HepG2 (cell line): ENCODE measurements around the gene KRT77. TPM values are rescaled to one million over a fixed set of nuclear protein-coding genes. Genes with fewer than 3 reads are reported as not detected.

Experiments
- ATAC-seq: fragments of 200-7000 bp; cut with Tn5 transposase; 3 replicates; pipeline ENCODE4 v1.9.1; 2020; ENCODE audit warnings: mild to moderate bottlenecking, moderate library complexity
- Bru-seq: library from RNA; stranded (reverse); fragments of 400-500 nt; gene quantifications from one replicate; lab custom pipeline; 2021; lab: Mats Ljungman, UMichigan
- BruChase-seq, 2 experiments: library from RNA; stranded (reverse); fragments of 400-500 nt; gene quantifications; one replicate each; lab custom pipeline; 2021; lab: Mats Ljungman, UMichigan
- BruUV-seq: library from RNA; stranded (reverse); fragments of 400-500 nt; replicated peaks from 2 replicates; lab custom pipeline; 2021; lab: Mats Ljungman, UMichigan
- CTCF ChIA-PET: fragments of 300-600 bp; formaldehyde crosslinking; extraction: SDS; loops from one replicate; lab custom pipeline; 2021; ENCODE audit warnings: low total read pairs, inconsistent platforms, low intra/inter-chr PET ratio; lab: Yijun Ruan, JAX
- POLR2A ChIA-PET: fragments of 350-600 bp; sonication (Branson Sonifier 250); formaldehyde crosslinking; loops from one replicate; lab custom pipeline; 2020; ENCODE audit warnings: antibody characterized with exemption, inconsistent platforms; lab: Yijun Ruan, JAX
- DNase-seq: peaks from one replicate; pipeline ENCODE4 v3.0.0-alpha.2; 2015; ENCODE audit warnings: low spot score
- FAIRE-seq: peaks from 3 replicates; lab custom pipeline; 2011; peaks lifted over from hg19 to GRCh38; lab: Jason Lieb, UNC
- H2AFZ ChIP-seq: one replicate; pipeline ENCODE4 v1.6.1; 2011; ENCODE audit warnings: low read length, inconsistent platforms
- H3K27ac ChIP-seq: fragments of 300-600 bp; 3 replicates; pipeline ENCODE4 v1.8.0; 2011; ENCODE audit warnings: mixed run types, mild to moderate bottlenecking, mixed read lengths, low read length, inconsistent platforms; ENCODE audit not compliant: insufficient read depth; ENCODE audit errors: extremely low read length
- H3K27me3 ChIP-seq, 2 experiments: fragments of 200-600 bp in 1 of 2; 2 replicates in 1 of 2; 3 replicates in 1 of 2; pipeline versions ENCODE4 v1.6.0 to v1.8.0; 2011; ENCODE audit warnings: low read length in 2 of 2, mild to moderate bottlenecking in 2 of 2, moderate library complexity in 2 of 2, inconsistent platforms in 1 of 2; ENCODE audit not compliant: insufficient read depth in 2 of 2, control insufficient read depth in 1 of 2
- H3K36me3 ChIP-seq, 2 experiments: fragments of 200-600 bp in 1 of 2; replicated peaks in 1 of 2; 2 replicates in 1 of 2; 3 replicates in 1 of 2; pipeline versions ENCODE4 v1.5.1 to v1.8.0; 2011; ENCODE audit warnings: low read length in 2 of 2, inconsistent platforms in 1 of 2; ENCODE audit not compliant: insufficient read depth in 2 of 2, control insufficient read depth in 1 of 2
- H3K4me1 ChIP-seq: 2 replicates; pipeline ENCODE4 v1.5.1; 2012; ENCODE audit warnings: low read length, inconsistent platforms; ENCODE audit not compliant: insufficient read depth
- H3K4me2 ChIP-seq: 2 replicates; pipeline ENCODE4 v1.6.0; 2011; ENCODE audit warnings: low read depth, low read length, inconsistent platforms
- H3K4me3 ChIP-seq, 3 experiments: fragments of 200-600 bp in 1 of 3; sonication (generic), shearing (Covaris generic) in 1 of 3; replicated peaks in 1 of 3; 2 replicates each; pipeline ENCODE4 v1.5.1; 2011 to 2016; ENCODE audit warnings: low read length in 3 of 3, inconsistent platforms in 2 of 3, low read depth in 2 of 3, mild to moderate bottlenecking in 2 of 3, control low read depth in 1 of 3, mixed read lengths in 1 of 3; ENCODE audit not compliant: insufficient read depth in 1 of 3
- H3K79me2 ChIP-seq: one replicate; pipeline ENCODE4 v1.6.1; 2011; ENCODE audit warnings: low read length, inconsistent platforms; ENCODE audit not compliant: insufficient read depth
- H3K9ac ChIP-seq: 2 replicates; pipeline ENCODE4 v1.6.0; 2011; ENCODE audit warnings: mild to moderate bottlenecking, low read depth, low read length, inconsistent platforms; ENCODE audit not compliant: insufficient read depth
- H3K9me3 ChIP-seq: 2 replicates; pipeline ENCODE4 v1.5.1; 2012; ENCODE audit warnings: mild to moderate bottlenecking, low read length
- H4K20me1 ChIP-seq: 2 replicates; pipeline ENCODE4 v1.6.0; 2011; ENCODE audit warnings: inconsistent platforms, mild to moderate bottlenecking, low read length, moderate library complexity; ENCODE audit not compliant: insufficient read depth
- DNMT3B ChIP-seq: conservative IDR thresholded peaks from 2 replicates; pipeline ENCODE4 v1.6.1; 2016; ENCODE audit warnings: missing biosample characterization, control low read depth
- HOMEZ ChIP-seq: IDR thresholded peaks from 2 replicates; pipeline ENCODE4 v1.6.1; 2016; ENCODE audit warnings: low read depth
- PATZ1 ChIP-seq: sonication (generic); formaldehyde crosslinking; IDR thresholded peaks from 2 replicates; pipeline ENCODE4 v1.4.0; 2020; ENCODE audit warnings: missing genetic modification reagents
- PHF21A ChIP-seq: sonication (generic); formaldehyde crosslinking; IDR thresholded peaks from 2 replicates; pipeline ENCODE4 v1.5.0; 2020; ENCODE audit warnings: mild to moderate bottlenecking, missing genetic modification reagents
- TARDBP ChIP-seq: sonication (generic); formaldehyde crosslinking; IDR thresholded peaks from 2 replicates; pipeline ENCODE4 v1.8.0; 2022; ENCODE audit warnings: mild to moderate bottlenecking, missing genetic modification reagents
- ZBTB1 ChIP-seq: sonication (generic); formaldehyde crosslinking; IDR thresholded peaks from 2 replicates; pipeline ENCODE4 v1.4.0; 2020; ENCODE audit warnings: missing genetic modification reagents, borderline replicate concordance
- ZBTB49 ChIP-seq: sonication (generic); formaldehyde crosslinking; IDR thresholded peaks from 2 replicates; pipeline ENCODE4 v1.4.0; 2020; ENCODE audit warnings: missing genetic modification reagents, borderline replicate concordance
- ZC3H4 ChIP-seq: sonication (generic); formaldehyde crosslinking; IDR thresholded peaks from 2 replicates; pipeline ENCODE4 v1.4.0; 2020; ENCODE audit warnings: missing genetic modification reagents, borderline replicate concordance
- ZNF253 ChIP-seq: sonication (generic); formaldehyde crosslinking; IDR thresholded peaks from 2 replicates; pipeline ENCODE4 v1.8.0; 2022; ENCODE audit warnings: mild to moderate bottlenecking, missing genetic modification reagents, borderline replicate concordance
- ZNF329 ChIP-seq: sonication (generic); formaldehyde crosslinking; IDR thresholded peaks from 2 replicates; pipeline ENCODE4 v1.9.0; 2021; ENCODE audit warnings: low read depth, mild to moderate bottlenecking, missing genetic modification reagents
- ZNF503 ChIP-seq: sonication (generic); formaldehyde crosslinking; IDR thresholded peaks from 2 replicates; pipeline ENCODE4 v1.4.0; 2020; ENCODE audit warnings: missing genetic modification reagents
- ZNF841 ChIP-seq: sonication (generic); formaldehyde crosslinking; IDR thresholded peaks from 2 replicates; pipeline ENCODE4 v1.8.1; 2023; ENCODE audit warnings: missing genetic modification reagents, borderline replicate concordance
- WGBS: methylation state at CpG from one replicate; pipeline ENCODE4 v1.1.6; 2017; ENCODE audit warnings: low lambda C conversion rate; 5-methylcytosine and 5-hydroxymethylcytosine counted together
- in situ Hi-C: cut with HindIII; loops from 2 replicates; pipeline ENCODE4 v1.10.0; 2017; ENCODE audit warnings: low pct_unique_long_range_greater_than_20kb; ENCODE audit not compliant: extremely low pct_ligation_motif_present
- intact Hi-C: fragments of 100-400 bp; cut with micrococcal nuclease; formaldehyde crosslinking; loops from one replicate; pipeline ENCODE4 v1.10.0; 2022; ENCODE audit not compliant: unreplicated experiment
- long read RNA-seq, 2 experiments: library from RNA in 1 of 2; library from polyadenylated mRNA in 1 of 2; stranded (forward) in 1 of 2; unstranded in 1 of 2; transcript quantifications; one replicate each; pipeline ENCODE4 v2.0.0, GENCODE V29; 2019 to 2022
- polyA minus RNA-seq, 3 experiments: library from RNA; depleted of rRNA, polyadenylated mRNA; stranded (reverse); fragments of >200 nt; gene quantifications; 2 replicates each; pipeline ENCODE4 v1.2.3, GENCODE V29; 2011; ENCODE audit warnings: low replicate concordance in 1 of 3
- polyA plus RNA-seq, 8 experiments: library from polyadenylated mRNA; depleted of rRNA in 3 of 8; stranded (reverse) in 7 of 8; unstranded in 1 of 8; fragments of >200 nt; fragmentation: Illumina TruSeq in 4 of 8; extraction: Trizol in 4 of 8; gene quantifications; 2 replicates each; pipeline versions ENCODE4 v1.2.1 to v1.2.3, GENCODE V29; 2011 to 2016; ENCODE audit warnings: low read depth in 4 of 8, missing spikeins in 1 of 8, mixed read lengths in 1 of 8; ENCODE audit not compliant: insufficient read depth in 1 of 8
- total RNA-seq, 5 experiments: library from RNA; depleted of rRNA; stranded (reverse); fragments of >200 nt; fragmentation: Illumina TruSeq; extraction: Trizol; gene quantifications; 2 replicates each; pipeline ENCODE4 v1.2.3, GENCODE V29; 2016; ENCODE audit warnings: low read depth in 1 of 5

Gene KRT77
- total RNA-seq (2016; rRNA removed; fragmentation: Illumina TruSeq; extraction: Trizol) (not detected in 2 replicates), polyA plus RNA-seq (2011; rRNA removed) (not detected in 2 replicates), polyA minus RNA-seq (2011; rRNA and poly(A)+ RNA removed; ENCODE audit: low replicate concordance) (not detected in 2 replicates), Bru-seq, nascent RNA (not detected), BruChase-seq, experiment 1, labeled RNA remaining after a 6-hour chase (not detected), BruChase-seq, experiment 2, labeled RNA remaining after a 2-hour chase (not detected)
- total RNA-seq (2016; cell fraction: cytosol; rRNA removed; fragmentation: Illumina TruSeq; extraction: Trizol; ENCODE audit: low read depth), result not detected in 2 replicates
- not detected in 2 replicates for total RNA-seq (2016; cell fraction: insoluble cytoplasmic fraction; rRNA removed; fragmentation: Illumina TruSeq; extraction: Trizol)
- not detected in 2 replicates for total RNA-seq (2016; cell fraction: membrane; rRNA removed; fragmentation: Illumina TruSeq; extraction: Trizol)
- total RNA-seq (2016; cell fraction: nucleus; rRNA removed; fragmentation: Illumina TruSeq; extraction: Trizol), result not detected in 2 replicates
- polyA plus RNA-seq (2011; cell fraction: cytosol; rRNA removed), result not detected in 2 replicates
- not detected in 2 replicates for polyA plus RNA-seq (2011; cell fraction: nucleus; rRNA removed)
- not detected in 2 replicates for polyA plus RNA-seq (2012)
- not detected in 2 replicates for polyA plus RNA-seq (2016; cell fraction: cytosol; fragmentation: Illumina TruSeq; extraction: Trizol; ENCODE audit: low read depth)
- polyA plus RNA-seq (2016; cell fraction: insoluble cytoplasmic fraction; fragmentation: Illumina TruSeq; extraction: Trizol; ENCODE audit: low read depth), result not detected in 2 replicates
- polyA plus RNA-seq (2016; cell fraction: membrane; fragmentation: Illumina TruSeq; extraction: Trizol; ENCODE audit: low read depth), result not detected in 2 replicates
- polyA plus RNA-seq (2016; cell fraction: nucleus; fragmentation: Illumina TruSeq; extraction: Trizol; ENCODE audit: insufficient read depth, low read depth), result not detected in 2 replicates
- polyA minus RNA-seq (2011; cell fraction: cytosol; rRNA and poly(A)+ RNA removed), result not detected in 2 replicates
- not detected in 2 replicates for polyA minus RNA-seq (2011; cell fraction: nucleus; rRNA and poly(A)+ RNA removed)
- long read RNA-seq, experiment 1, result 0 reads
- long read RNA-seq, experiment 2, result 0 reads

DNA sequence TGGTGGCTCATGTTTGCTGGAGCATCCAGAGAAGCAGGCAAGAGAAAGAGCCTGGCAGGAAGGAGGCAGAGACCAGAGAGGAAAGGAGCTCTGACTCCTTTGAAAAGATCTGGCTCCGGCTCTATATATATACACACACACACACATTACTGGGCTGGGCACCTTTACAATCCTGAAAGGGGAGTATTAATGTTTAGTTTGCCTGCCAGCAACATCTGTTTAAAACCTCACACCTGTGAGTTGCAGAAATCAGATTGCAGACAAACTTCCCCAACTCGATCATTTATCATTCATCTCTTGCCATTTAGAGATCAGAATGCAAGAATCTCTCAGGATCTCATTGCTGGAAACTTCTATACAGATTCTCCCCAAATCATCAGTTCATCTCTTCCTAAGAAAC, at the start of gene KRT77:
Gene KRT77 (minus strand): TSS at position 101 of the 400 bp plus-strand sequence. CDS start 90 bp downstream, at position 11.
- no TSS peak for BruUV-seq
- Histone ChIP-seq H3K9me3 (no peaks in the 10 kb centered on the region), H3K79me2 (no peaks in the 10 kb centered on the region), H3K4me1 (no peaks in the 10 kb centered on the region), H4K20me1 (no peaks in the 10 kb centered on the region), H3K4me3 (no peak within 1 kb of the TSS), H3K27me3 (peaks cover 4 to 9% of the 10 kb centered on the region in 2 experiments; a peak in 4 of 5 replicates), H2AFZ (no peak within 1 kb of the TSS), H3K36me3 (no peaks in the 10 kb centered on the region), H3K4me2 (no peak within 1 kb of the TSS), H3K27ac (no peak within 1 kb of the TSS), H3K9ac (no peak within 1 kb of the TSS)
- CTCF ChIA-PET, result no interaction called here
- intact Hi-C loops (no loop called here), in situ Hi-C loops (no loop called here)
- ATAC-seq (no peak), FAIRE-seq (no peak), DNase-seq (no peak)
- POLR2A ChIA-PET, result no interaction called here
- 8% methylated on average over 2 of the region's 2 CpGs for WGBS
- no peak for TF ChIP-seq ZNF329 (CRISPR knock-in tag)
- TF ChIP-seq DNMT3B (CRISPR knock-in tag), result no peak
- no peak for TF ChIP-seq PHF21A
- TF ChIP-seq PATZ1 (CRISPR knock-in tag), result no peak
- no peak for TF ChIP-seq HOMEZ
- TF ChIP-seq ZBTB1 (CRISPR knock-in tag), result no peak
- no peak for TF ChIP-seq ZNF253 (CRISPR knock-in tag)
- TF ChIP-seq ZBTB49 (CRISPR knock-in tag), result no peak
- no peak for TF ChIP-seq ZC3H4
- TF ChIP-seq TARDBP (CRISPR knock-in tag), result no peak
- TF ChIP-seq ZNF841 (CRISPR knock-in tag), result no peak
- TF ChIP-seq ZNF503 (CRISPR knock-in tag), result no peak
